SKM-1 (cell line): ENCODE data around the gene TRIP11.

Experiments
- DNase-seq: peaks from one replicate; lab custom pipeline; 2025; ENCODE audit not compliant: unreplicated experiment; lab: John Stamatoyannopoulos, UW

TRIP11 gene

GRCh38 chr14:92010644-92011043 lies 29.2 kb downstream of the TRIP11 start:
- no peak for DNase-seq

DNA sequence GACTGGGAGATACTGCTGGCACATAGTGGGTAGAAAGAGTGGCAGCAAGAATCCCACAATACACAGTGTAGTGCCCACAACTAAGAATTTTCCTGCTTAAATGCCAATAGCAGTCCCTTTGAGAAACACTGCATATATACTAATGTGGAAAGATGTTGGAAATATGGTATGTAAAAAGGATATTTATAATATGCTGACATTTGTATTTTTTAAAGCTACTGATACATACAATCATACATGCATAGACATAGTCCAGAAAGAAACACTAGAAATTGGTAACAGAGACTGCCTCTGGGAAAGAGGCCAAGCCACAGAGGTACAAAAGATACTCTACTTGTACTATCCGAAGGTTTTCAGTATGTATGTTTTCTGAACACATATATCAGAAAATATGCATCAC lies 30.3 kb downstream of the TRIP11 start:
- no peak for DNase-seq

GRCh38 chr14:92005019-92005418 lies 34.8 kb downstream of the TRIP11 start:
- DNase-seq: no peak

DNA sequence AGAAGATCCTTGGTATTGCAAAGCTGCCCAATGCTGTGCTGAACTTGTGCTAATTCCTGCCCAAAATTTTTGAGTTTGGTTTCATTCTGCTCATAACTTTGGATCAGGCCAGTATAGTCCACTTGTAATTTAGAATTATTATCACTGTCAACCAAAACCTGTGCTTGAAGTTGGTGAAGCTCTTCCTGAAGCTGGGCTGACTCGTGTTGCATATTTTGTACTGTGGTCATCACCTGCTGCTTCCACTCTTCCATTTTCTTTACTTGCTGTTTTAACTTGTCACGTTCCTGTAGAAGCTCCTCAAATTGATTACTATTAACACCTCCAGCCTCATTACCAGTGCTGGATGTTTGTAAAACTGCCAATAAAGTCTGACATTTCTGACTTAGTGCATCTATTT lies 35.8 kb downstream of the TRIP11 start:
- no peak for DNase-seq

DNA sequence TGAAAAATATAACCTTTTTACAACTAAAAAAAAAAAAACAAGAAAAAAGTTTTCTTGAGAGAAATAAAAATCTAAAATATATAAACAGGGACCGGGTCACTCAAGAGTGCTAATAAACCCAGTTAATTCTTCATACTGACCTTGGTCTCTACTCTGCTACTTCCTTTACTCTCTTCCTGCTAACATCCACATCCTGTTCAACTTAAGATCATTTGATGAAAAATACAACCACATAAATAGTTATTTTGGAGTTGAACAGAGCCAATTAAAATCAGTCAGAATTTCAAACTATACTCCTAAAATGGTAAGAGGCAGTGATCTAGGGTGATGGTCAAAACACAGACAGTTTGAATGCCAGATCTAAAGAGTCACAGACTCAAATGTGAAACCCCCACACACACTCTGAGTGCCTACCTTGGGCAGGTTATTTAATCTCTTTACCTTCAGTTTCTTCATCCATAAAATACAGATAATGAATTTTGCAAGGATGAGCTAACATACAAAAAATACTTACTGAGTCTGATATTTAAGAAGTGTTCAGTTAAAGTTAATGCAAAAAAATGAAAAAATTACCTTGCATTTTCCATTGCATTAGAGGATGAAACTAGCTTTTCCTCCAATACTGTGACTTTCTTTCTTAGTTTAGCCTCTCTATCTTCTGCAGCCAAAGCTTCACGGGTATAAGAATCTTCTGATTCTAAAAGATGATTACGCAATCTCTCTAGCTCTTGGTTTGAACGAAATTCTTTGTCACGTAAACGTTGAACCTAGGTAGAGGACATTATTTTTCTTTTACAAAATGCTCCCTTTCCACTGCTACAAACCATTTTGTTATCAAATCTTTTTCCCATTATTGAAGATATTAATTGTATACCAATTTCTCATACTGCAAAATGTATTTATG lies 40.9 kb downstream of the TRIP11 start:
- no peak for DNase-seq

- no peak for DNase-seq
These were observed 42.4 kb downstream of the TRIP11 start for GRCh38 chr14:91997492-91997891.

DNA sequence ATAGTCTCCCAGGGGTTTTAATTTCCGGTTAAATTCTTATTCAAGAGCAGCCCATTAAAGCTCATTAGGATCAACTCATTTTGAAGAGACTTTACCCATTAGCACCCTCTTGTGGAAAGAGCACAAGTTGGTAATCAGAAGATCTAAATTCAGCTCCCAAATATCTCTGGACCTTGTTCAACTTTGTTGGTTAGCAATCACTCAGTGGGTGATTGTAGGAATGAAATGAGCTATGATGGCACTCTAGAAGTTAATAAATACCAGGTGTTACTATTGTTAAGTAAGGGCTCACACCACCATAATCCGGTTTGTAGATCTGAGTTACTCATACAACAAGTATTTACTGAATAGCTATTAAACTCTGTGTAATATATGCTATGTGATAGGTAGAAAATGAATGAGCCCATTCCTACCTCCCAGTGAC lies 42.9 kb downstream of the TRIP11 start:
- DNase-seq: no peak

GRCh38 chr14:91987192-91987591 lies 52.7 kb downstream of the TRIP11 start:
- no peak for DNase-seq

GRCh38 chr14:91985521-91986255 lies 54.2 kb downstream of the TRIP11 start:
- DNase-seq: no peak

DNA sequence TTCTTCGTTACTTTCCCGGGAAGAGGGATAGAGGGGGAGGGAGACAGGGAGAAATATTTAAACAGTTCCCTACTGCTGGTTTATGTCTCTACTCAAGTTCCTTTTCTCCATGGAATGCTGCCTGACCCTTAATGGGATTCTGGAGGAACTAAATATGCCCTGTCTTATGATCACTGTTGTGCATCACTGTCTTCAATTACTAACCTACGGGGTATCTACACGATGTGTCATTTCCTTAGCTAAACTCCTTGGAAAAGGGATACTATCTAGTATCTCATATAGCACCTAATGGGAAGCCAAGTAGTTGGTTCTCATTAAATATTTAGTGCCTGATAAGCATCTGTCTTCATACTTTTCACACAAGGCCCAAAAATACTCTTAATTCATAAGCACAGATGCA lies 54.9 kb downstream of the TRIP11 start:
- no peak for DNase-seq

- DNase-seq: no peak
These were observed 56.3 kb downstream of the TRIP11 start for GRCh38 chr14:91983588-91983987.

DNA sequence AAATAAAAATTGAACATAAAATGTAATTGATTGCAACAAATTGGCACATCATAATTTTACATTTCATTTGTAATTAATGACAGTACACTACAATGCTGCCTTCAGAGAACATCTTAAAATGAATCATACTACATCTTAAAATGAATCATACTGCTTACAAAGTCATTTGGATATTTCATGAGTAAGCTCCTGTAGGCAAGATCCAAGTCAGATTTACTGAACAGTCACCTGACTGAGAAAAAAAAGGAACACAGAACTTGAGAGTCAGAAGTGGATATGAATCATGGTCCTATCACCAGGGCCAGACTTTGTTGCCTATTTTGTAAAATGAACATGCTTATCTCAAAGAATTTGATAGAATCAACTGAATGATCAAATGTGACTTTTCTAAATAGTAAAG lies 59.7 kb downstream of the TRIP11 start:
- DNase-seq: no peak

DNA sequence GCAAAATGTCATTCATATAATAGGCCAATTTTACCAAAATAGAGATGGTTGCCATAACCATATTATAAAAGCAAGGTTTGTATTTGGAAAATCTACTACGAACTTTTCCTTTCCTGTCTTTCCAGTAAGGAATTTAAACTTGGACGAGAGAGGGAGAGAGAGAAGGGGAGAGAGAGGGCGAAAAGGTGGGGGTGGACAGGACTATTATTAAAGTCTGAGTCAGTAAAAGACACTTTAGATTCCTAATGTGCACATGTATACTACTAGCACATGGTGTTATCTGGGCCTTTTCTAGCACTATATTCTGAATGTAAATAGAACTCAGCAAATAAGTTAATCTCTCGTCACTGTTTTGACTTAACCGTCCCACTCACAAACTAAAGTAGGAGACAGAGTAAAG lies 62.0 kb downstream of the TRIP11 start:
- no peak for DNase-seq

DNA sequence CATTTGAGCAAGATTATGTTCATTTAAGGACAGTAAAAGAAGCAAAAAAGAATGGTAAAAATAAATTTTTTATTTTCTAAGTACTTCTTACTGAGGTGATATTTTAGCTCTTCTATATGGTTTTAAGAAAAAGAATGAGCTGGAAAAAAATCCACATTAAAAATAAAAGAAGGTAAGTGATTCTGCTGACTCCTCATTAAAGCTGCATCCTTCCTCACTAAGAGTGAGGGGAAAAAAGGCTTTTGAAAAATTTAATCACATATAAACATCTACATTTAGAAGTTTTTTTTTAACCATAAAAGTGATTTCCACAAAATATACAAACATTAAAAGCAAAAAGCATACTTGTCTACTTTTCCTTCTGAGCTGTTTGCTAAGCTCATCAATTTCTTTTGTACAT lies 64.1 kb downstream of the TRIP11 start:
- DNase-seq: no peak

GRCh38 chr14:91971188-91971778 lies 68.6 kb downstream of the TRIP11 start:
- DNase-seq: no peak

DNA sequence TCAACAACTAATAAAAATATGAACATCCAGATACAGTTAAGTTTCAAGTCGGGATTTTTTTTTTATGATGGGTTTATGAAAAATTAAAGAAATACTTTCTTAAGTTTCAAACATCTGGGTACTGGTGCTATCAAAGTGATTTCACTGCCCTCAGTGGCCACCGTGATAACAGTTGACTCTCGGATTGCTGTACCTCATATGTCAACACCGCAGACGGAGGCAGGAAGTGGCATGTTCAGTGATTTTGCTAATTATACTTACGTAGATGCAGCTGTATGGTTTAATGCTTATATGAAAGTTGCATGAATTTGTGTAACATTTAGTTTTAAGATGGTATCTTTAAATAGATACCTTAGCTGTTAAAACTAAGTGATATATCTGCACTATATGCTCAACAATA lies 71.6 kb downstream of the TRIP11 start:
- DNase-seq: no peak

- DNase-seq: no peak
These were observed 75.1 kb downstream of the TRIP11 start for GRCh38 chr14:91964724-91965123.

- DNase-seq: no peak
These were observed 75.8 kb downstream of the TRIP11 start for GRCh38 chr14:91964011-91964410.

GRCh38 chr14:91963465-91963864 lies 76.4 kb downstream of the TRIP11 start:
- no peak for DNase-seq

DNA sequence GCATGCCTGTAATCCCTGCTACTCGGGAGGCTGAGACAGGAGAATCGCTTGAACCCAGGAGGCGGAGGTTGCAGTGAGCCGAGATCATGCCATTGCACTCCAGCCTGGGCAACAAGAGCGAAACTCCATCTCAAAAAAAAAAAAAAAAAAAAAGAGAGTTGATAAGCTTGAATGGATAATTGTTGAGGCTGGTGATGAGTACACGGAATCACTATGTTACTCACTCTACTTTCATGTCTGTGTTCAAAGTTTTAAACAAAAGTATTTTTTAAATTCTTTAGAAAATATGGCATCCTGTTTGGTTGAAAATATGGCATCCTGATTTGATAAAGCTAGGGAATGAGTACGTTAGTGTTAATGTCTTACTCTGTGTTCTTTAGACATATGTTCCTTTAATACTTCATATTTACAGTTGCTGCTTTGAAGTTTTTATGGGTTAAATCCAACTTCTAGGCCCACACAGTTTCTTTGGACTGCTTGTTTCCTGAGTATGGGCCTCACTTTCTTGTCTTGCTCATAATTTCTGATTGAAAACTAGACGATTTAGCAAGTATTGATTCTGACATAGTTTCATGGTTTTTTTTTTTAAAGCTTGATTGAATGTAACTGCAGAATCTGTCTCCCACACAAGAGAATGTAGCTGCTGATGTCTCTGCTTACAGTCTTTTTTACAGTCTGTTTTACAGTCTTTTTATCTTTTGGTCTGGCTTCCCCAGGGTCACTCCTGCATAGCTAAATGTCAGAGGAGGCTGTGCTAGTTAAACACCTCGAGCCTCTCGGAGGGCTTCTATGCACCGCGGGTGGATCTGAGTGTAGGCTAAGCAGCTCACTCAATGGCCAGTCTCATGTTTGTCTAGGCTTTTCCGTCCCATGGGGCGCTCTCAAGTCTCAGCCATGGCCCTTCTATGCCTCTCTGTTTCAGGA lies 78.3 kb downstream of the TRIP11 start:
- DNase-seq: no peak

- no peak for DNase-seq
These were observed 82.0 kb downstream of the TRIP11 start for GRCh38 chr14:91957876-91958313.
